ENCODE results near the gene LRRC8D. TPM values are rescaled to one million over a fixed set of nuclear protein-coding genes. Genes with fewer than 3 reads are reported as not detected.

Gene LRRC8D
- total and polyA plus RNA-seq, 9 of the 15 experiments (the other 6 are each of a cell fraction or from before 2014, with no cell fraction given): 3.4 to 53.9 (median 15.9) TPM

DNA sequence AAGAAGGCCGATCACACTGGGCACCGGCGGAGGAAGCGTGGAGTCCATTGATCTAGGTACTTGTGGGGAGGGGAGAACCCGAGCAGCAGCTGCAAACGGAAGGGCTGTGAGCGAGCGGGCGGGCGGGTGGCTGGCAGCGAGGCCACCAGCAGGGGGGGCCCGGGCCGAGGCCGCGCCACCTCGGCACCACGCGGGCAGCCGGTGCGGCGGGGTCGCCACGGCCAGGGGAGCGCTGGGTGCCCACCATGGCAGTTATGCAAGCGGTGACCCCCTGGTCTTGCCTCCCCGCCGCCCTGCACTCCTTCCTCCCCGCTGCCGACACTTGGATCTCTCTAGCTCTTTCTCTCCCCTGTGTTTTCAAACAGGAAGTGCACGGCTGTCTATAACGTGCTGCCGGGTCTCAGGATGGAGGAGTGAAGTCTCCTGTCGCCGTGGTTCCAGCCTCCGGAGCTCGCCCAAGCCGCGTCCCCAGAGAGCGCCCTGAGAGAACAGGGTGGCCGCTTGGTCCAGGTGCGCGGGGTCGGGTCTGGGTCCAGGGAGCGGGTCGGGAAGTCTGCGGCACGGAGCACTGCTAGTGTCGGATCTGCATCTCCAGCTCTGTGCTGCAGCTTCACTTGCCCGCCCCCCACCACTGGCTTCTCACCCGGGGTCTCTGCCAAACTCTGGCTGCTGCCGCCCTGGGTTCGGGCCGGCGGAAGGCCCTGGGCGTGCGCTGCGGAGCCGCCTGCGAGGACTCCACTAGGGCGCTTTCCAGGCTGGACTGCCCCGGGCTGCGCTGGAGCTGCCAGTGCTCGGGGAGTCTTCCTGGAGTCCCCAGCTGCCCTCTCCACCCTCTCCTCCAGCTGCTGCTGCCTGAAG lies 22.7 kb downstream of the LRRC8D start:
- no peaks in the 10 kb centered on the region for H4K20me1 ChIP-seq (replicated peaks; ENCODE audit: control insufficient read depth, insufficient read depth, low read length)
- H3K79me2 ChIP-seq (ENCODE audit: control insufficient read depth, insufficient read depth, low read length): peaks cover 30% of the 10 kb centered on the region
- ATAC-seq (no peak), DNase-seq (ENCODE audit: extremely low read depth in 1 of 4, low spot score in 3 of 4) (no peak), FAIRE-seq (no peak)
- peaks cover 57% of the 10 kb centered on the region for H3K36me3 ChIP-seq (ENCODE audit: control insufficient read depth, insufficient read depth, low read length)
- ChIA-PET POLR2A (interaction anchor here (1.4 to 1.6 kb wide), 2 partner anchors 9 to 18 kb away, joined by 3 to 4 read pairs; no protein-coding TSS in a partner anchor), CTCF (ENCODE audit: low intra/inter-chr PET ratio) (no interaction called here)
- no peaks in the 10 kb centered on the region for H3K9me3 ChIP-seq (replicated peaks; ENCODE audit: control insufficient read depth, insufficient read depth, low read depth, low read length)
- in situ Hi-C loops (cut with MboI): no loop called here
- H3K27ac ChIP-seq (ENCODE audit: extremely low read depth, low read depth, low read length): no peak overlapping the region
- no peaks in the 10 kb centered on the region for H3K9me1 ChIP-seq (ENCODE audit: control insufficient read depth, insufficient read depth, low read length)
- WGBS (ENCODE audit: insufficient coverage, low coverage, missing lambda C conversion rate): 96% methylated on average over 29 of the region's 63 CpGs
- no peak overlapping the region for H2AFZ ChIP-seq (ENCODE audit: low read depth, low read length)
- no peak overlapping the region for H3K4me2 ChIP-seq (ENCODE audit: insufficient read depth, low read length)
- peaks cover 8 to 18% of the 10 kb centered on the region in 2 experiments; a peak in 4 of 5 replicates for H3K4me1 ChIP-seq (replicated peaks in 1 of 2; ENCODE audit: control insufficient read depth in 2 of 2, insufficient read depth in 2 of 2, low read length in 2 of 2)
- no peak overlapping the region for H3K4me3 ChIP-seq
- H3K27me3 ChIP-seq (ENCODE audit: control insufficient read depth in 2 of 2, insufficient read depth in 2 of 2, low read length in 2 of 2): no peaks in the 10 kb centered on the region
- no peak overlapping the region for H3K9ac ChIP-seq (ENCODE audit: insufficient read depth in 1 of 2, low read depth in 2 of 2, low read length in 2 of 2)
- TF ChIP-seq, protein P1, sequence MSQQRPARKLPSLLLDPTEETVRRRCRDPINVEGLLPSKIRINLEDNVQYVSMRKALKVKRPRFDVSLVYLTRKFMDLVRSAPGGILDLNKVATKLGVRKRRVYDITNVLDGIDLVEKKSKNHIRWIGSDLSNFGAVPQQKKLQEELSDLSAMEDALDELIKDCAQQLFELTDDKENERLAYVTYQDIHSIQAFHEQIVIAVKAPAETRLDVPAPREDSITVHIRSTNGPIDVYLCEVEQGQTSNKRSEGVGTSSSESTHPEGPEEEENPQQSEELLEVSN (IDR thresholded peaks at IDR 0.05; ENCODE audit: borderline replicate concordance in 1 of 2, extremely low read depth in 1 of 2, insufficient read depth in 1 of 2, insufficient read length in 1 of 2, low read depth in 1 of 2, low read length in 1 of 2, poor library complexity in 1 of 2, severe bottlenecking in 1 of 2): no peak
- peak; percentile 51 for TF ChIP-seq POLR2G (IDR thresholded peaks at IDR 0.05; ENCODE audit: low read depth, low read length)
- no peak for TF ChIP-seq BRD9 (IDR thresholded peaks at IDR 0.05; ENCODE audit: low read depth, partially characterized antibody)
- intact Hi-C loops (cut with micrococcal nuclease): no loop called here
- no TSS peak for BruUV-seq (replicated peaks)
